ENCODE results near the gene ANXA2R. TPM values are rescaled to one million over a fixed set of nuclear protein-coding genes. Genes with fewer than 3 reads are reported as not detected.
"Not testable (repeated sequence)": the region's sequence is repeated elsewhere in the genome, so short reads cannot be mapped to it uniquely, and the experiment has no call there.

Gene ANXA2R, protein sequence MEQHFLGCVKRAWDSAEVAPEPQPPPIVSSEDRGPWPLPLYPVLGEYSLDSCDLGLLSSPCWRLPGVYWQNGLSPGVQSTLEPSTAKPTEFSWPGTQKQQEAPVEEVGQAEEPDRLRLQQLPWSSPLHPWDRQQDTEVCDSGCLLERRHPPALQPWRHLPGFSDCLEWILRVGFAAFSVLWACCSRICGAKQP
- total RNA-seq (2021) (3.6 and 6.3 TPM in 2 replicates), Bru-seq, nascent RNA (percentile 82 among the genes with signal in this experiment), BruChase-seq, experiment 1, labeled RNA remaining after a 2-hour chase (percentile 81 among the genes with signal in this experiment), BruChase-seq, experiment 2, labeled RNA remaining after a 6-hour chase (percentile 56 among the genes with signal in this experiment)
- long read RNA-seq, partial matches to known transcripts: 0 of 2 reads
- long read RNA-seq, other reads (novel, unspliced or antisense): 0 of 2 reads

DNA sequence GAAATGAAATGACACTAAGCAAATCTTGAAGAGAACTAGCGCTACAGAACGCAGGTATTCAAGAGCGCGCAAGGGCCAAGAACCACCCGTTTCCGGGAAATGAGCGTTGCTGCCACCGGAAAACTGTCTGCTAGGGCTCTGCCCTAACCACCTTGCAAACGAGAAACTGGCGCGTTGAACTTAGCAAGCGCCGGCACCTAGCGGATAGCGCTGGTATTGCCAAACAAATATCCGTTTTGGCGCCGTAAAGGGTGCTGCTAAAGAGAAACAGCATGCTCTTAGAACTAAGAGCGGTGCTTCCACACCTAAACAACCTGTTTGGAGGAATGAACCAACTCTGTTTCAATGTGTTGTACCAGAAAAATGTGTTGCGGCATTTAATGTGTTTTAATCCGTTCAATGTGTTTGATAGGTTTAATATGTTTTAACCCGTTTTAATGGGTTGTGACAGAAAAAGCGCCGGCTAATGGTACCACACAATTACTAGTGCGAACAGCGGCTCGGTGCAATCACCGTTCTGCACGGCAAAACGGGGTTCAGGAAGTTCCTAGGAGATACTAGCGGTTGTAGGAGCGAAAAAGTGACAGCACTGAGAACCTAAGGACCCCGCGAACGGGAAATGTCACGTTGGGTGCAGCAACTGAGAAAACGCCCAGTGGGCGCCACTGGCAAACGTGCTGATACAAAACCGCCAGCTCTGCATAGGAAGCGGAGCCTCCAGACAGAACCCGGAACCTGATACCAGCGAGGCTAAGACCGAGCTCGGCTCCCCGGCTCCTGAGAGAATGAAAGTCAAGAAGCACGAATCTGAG lies at the start of gene ANXA2R:
Gene ANXA2R, minus strand, starts transcription at position 33 of the 812 bp plus-strand sequence. CDS start 273 bp downstream, outside the sequence.
- ChIA-PET CTCF (interaction anchor here (1.0 to 3.2 kb wide), 9 partner anchors 21 to 131 kb away, joined by 3 to 46 read pairs (median 5); no protein-coding TSS in a partner anchor), POLR2A (ENCODE audit: unreplicated experiment) (interaction anchor here (0.6 to 1.7 kb wide), 2 partner anchors 21 to 90 kb away, joined by 5 to 15 read pairs; no protein-coding TSS in a partner anchor)
- Histone ChIP-seq H3K36me3 (ENCODE audit: low read depth) (no peaks in the 10 kb centered on the region), H3K4me2 (peak within 1 kb of the TSS; percentile 79), H3F3A (ENCODE audit: insufficient read depth, low read depth) (peaks cover 40% of the 10 kb centered on the region), H3K79me2 (ENCODE audit: low read depth) (peaks cover 12% of the 10 kb centered on the region; the same call in 1 of the 2 replicates), H2AFZ (peak within 1 kb of the TSS; percentile 96), H4K20me1 (ENCODE audit: insufficient read depth) (no peaks in the 10 kb centered on the region), H3K27me3 (ENCODE audit: insufficient read depth, low read depth) (no peaks in the 10 kb centered on the region), H3K9me2 (ENCODE audit: insufficient read depth) (no peaks in the 10 kb centered on the region), H3K4me3 (peak within 1 kb of the TSS; percentile 76), H3K9me3 (ENCODE audit: insufficient read depth, low read depth) (no peaks in the 10 kb centered on the region), H3K4me1 (replicated peaks; ENCODE audit: insufficient read depth) (peaks cover 1% of the 10 kb centered on the region; the same call in 1 of the 2 replicates), H3K27ac (peak within 1 kb of the TSS; percentile 60)
- no TSS peak for BruUV-seq (replicated peaks)
- TF ChIP-seq, protein P1, sequence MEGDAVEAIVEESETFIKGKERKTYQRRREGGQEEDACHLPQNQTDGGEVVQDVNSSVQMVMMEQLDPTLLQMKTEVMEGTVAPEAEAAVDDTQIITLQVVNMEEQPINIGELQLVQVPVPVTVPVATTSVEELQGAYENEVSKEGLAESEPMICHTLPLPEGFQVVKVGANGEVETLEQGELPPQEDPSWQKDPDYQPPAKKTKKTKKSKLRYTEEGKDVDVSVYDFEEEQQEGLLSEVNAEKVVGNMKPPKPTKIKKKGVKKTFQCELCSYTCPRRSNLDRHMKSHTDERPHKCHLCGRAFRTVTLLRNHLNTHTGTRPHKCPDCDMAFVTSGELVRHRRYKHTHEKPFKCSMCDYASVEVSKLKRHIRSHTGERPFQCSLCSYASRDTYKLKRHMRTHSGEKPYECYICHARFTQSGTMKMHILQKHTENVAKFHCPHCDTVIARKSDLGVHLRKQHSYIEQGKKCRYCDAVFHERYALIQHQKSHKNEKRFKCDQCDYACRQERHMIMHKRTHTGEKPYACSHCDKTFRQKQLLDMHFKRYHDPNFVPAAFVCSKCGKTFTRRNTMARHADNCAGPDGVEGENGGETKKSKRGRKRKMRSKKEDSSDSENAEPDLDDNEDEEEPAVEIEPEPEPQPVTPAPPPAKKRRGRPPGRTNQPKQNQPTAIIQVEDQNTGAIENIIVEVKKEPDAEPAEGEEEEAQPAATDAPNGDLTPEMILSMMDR (conservative IDR thresholded peaks at IDR 0.05): peak; percentile 99
- TF ChIP-seq EZH2 (IDR thresholded peaks at IDR 0.05; ENCODE audit: low read depth): no peak
- DNase-seq: peak; percentile 94 to 97
- intact Hi-C loops (cut with micrococcal nuclease; ENCODE audit: unreplicated experiment): loop anchor here (1.0 to 10.0 kb wide), 8 partner anchors 20 to 1116 kb away; partner anchors contain the start of gene FBXO4

DNA sequence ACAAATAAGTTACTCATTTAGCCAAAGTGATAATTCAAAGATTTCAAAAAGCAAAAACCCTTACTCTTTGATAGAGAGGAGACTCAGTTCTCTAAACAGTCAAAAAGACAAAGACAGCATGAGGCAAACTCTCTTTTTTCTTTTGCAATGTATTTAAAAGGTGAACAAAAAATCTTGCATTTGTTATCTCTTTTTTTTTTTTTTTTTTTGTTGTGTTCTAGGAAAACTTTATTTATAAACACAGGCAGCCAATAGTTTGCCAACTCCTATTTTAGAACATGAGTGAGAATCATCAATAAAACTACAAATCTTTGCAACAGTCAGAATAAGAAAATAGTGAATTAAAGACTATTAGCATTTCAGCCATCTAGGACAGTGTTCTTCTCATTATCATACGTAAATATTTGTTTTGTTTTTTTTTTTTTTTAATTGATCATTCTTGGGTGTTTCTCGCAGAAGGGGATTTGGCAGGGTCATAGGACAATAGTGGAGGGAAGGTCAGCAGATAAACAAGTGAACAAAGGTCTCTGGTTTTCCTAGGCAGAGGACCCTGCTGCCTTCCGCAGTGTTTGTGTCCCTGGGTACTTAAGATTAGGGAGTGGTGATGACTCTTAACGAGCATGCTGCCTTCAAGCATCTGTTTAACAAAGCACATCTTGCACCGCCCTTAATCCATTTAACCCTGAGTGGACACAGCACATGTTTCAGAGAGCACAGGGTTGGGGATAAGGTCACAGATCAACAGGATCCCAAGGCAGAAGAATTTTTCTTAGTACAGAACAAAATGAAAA lies 46.2 kb upstream of the ANXA2R start:
- H3K27ac ChIP-seq; H3K9me2 ChIP-seq (ENCODE audit: insufficient read depth); H3K4me3 ChIP-seq; H3F3A ChIP-seq (ENCODE audit: insufficient read depth, low read depth); intact Hi-C loops (cut with micrococcal nuclease; ENCODE audit: unreplicated experiment); H3K36me3 ChIP-seq (ENCODE audit: low read depth); H3K4me1 ChIP-seq (replicated peaks; ENCODE audit: insufficient read depth); H4K20me1 ChIP-seq (ENCODE audit: insufficient read depth); BruUV-seq (replicated peaks); DNase-seq; CTCF ChIA-PET; H3K27me3 ChIP-seq (ENCODE audit: insufficient read depth, low read depth); H3K4me2 ChIP-seq; POLR2A ChIA-PET (ENCODE audit: unreplicated experiment); H3K79me2 ChIP-seq (ENCODE audit: low read depth); H2AFZ ChIP-seq: not testable (repeated sequence)
- peaks cover 13% of the 10 kb centered on the region for H3K9me3 ChIP-seq (ENCODE audit: insufficient read depth, low read depth)

DNA sequence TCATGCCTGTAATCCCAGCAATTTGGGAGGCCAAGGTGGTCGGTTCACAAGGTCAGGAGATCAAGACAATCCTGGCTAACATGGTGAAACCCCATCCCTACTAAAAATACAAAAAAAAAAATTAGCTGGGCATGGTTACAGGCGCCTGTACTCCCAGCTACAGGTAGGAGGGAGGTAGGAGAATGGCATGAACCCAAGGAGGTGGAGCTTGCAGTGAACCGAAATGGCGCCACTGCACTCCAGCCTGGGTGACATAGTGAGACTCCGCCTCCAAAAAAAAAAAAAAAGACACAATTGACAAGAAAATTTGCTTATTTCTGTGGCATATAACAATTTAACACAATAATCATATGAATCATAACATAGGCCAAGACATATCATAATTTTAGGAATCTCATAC lies 45.3 kb upstream of the ANXA2R start:
- no peak for TF ChIP-seq EZH2 (IDR thresholded peaks at IDR 0.05; ENCODE audit: low read depth)
- TF ChIP-seq, protein P1 (conservative IDR thresholded peaks at IDR 0.05): no peak
- BruUV-seq (replicated peaks): no TSS peak
- POLR2A ChIA-PET (ENCODE audit: unreplicated experiment): no interaction called here
- Histone ChIP-seq H3K4me3 (no peak overlapping the region), H3K9me3 (ENCODE audit: insufficient read depth, low read depth) (peaks cover 13% of the 10 kb centered on the region), H3K4me1 (replicated peaks; ENCODE audit: insufficient read depth) (no peaks in the 10 kb centered on the region), H3K27me3 (ENCODE audit: insufficient read depth, low read depth) (no peaks in the 10 kb centered on the region), H2AFZ (no peak overlapping the region), H3K79me2 (ENCODE audit: low read depth) (no peaks in the 10 kb centered on the region), H3K9me2 (ENCODE audit: insufficient read depth) (0 out of 2 replicates have a peak, but pooled peaks cover 5% of the 10 kb centered on the region), H4K20me1 (ENCODE audit: insufficient read depth) (no peaks in the 10 kb centered on the region), H3K36me3 (ENCODE audit: low read depth) (0 out of 2 replicates have a peak, but pooled peaks cover 3% of the 10 kb centered on the region), H3F3A (ENCODE audit: insufficient read depth, low read depth) (0 out of 2 replicates have a peak, but pooled peaks cover 5% of the 10 kb centered on the region), H3K4me2 (no peak overlapping the region), H3K27ac (no peak overlapping the region)
- no peak for DNase-seq
- CTCF ChIA-PET: no interaction called here
- intact Hi-C loops (cut with micrococcal nuclease; ENCODE audit: unreplicated experiment): no loop called here

DNA sequence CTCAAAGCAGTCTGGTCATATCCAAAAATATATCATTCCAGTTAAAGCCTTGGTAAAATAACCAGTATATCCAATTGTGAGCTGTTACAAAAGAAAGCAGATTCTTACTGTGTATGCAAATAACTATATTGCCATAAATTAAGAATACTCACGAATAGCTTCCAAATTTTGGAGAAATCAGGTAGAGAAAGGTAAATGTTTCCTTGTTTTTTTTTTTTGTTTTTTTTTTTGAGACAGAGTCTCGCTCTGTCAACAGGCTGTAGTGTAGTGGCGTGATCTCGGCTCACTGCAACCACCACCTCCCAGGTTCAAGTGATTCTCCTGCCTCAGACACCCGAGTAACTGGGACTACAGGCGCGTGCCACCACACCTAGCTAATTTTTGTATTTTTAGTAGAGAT lies 44.3 kb upstream of the ANXA2R start:
- H3K4me1 ChIP-seq (replicated peaks; ENCODE audit: insufficient read depth); DNase-seq; H3K36me3 ChIP-seq (ENCODE audit: low read depth); H3K79me2 ChIP-seq (ENCODE audit: low read depth); BruUV-seq (replicated peaks); H3K4me3 ChIP-seq; H3K4me2 ChIP-seq; H3K27me3 ChIP-seq (ENCODE audit: insufficient read depth, low read depth); H3F3A ChIP-seq (ENCODE audit: insufficient read depth, low read depth); H4K20me1 ChIP-seq (ENCODE audit: insufficient read depth); H2AFZ ChIP-seq; POLR2A ChIA-PET (ENCODE audit: unreplicated experiment); H3K27ac ChIP-seq; intact Hi-C loops (cut with micrococcal nuclease; ENCODE audit: unreplicated experiment); H3K9me2 ChIP-seq (ENCODE audit: insufficient read depth): not testable (repeated sequence)
- peaks cover 13% of the 10 kb centered on the region for H3K9me3 ChIP-seq (ENCODE audit: insufficient read depth, low read depth)
- CTCF ChIA-PET: interaction anchor here (0.6 kb wide), 1 partner anchor 23 kb away, joined by 4 read pairs; no protein-coding TSS in a partner anchor

DNA sequence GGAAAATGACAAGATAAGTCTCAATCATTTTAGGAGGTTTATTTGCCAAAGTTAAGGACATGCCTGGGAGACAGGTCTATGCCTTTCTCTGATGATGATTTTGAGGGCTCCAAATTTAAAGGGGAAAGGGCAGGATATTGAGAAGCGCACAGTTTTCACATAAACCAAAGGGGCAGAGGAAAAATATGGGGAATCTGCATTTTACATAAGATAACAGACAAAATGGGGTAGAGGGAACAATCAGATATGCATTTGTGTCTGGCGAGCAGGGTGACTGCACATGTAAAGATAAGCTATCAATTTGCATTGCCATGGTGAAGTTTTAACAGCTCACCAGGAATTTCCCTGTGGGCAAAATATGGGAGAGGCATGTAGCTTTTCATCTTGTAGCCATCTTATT lies 41.2 kb upstream of the ANXA2R start:
- H3K4me1 ChIP-seq (replicated peaks; ENCODE audit: insufficient read depth); H3F3A ChIP-seq (ENCODE audit: insufficient read depth, low read depth); H3K27me3 ChIP-seq (ENCODE audit: insufficient read depth, low read depth); intact Hi-C loops (cut with micrococcal nuclease; ENCODE audit: unreplicated experiment); POLR2A ChIA-PET (ENCODE audit: unreplicated experiment); H3K79me2 ChIP-seq (ENCODE audit: low read depth); H3K27ac ChIP-seq; H3K4me3 ChIP-seq; H3K9me2 ChIP-seq (ENCODE audit: insufficient read depth); DNase-seq; H2AFZ ChIP-seq; BruUV-seq (replicated peaks); H3K36me3 ChIP-seq (ENCODE audit: low read depth); H3K4me2 ChIP-seq; H4K20me1 ChIP-seq (ENCODE audit: insufficient read depth): not testable (repeated sequence)
- CTCF ChIA-PET: interaction anchor here (0.6 kb wide), 1 partner anchor 1445 kb away, joined by 7 read pairs; no protein-coding TSS in a partner anchor
- peaks cover 13% of the 10 kb centered on the region for H3K9me3 ChIP-seq (ENCODE audit: insufficient read depth, low read depth)

Measured in PC-9 (cell line).